PFSK-1 (cell line): Measurements from ENCODE around the gene KCNH1.

Source experiments
- FOXP2 ChIP-seq: optimal IDR thresholded peaks from 2 replicates; pipeline ENCODE3; 2011; ENCODE audit warnings: borderline replicate concordance, control low read depth, inconsistent platforms; ENCODE audit not compliant: insufficient read depth; ENCODE audit errors: extremely low read length, extremely low read depth
- POLR2AphosphoS5 ChIP-seq: IDR thresholded peaks from 2 replicates; pipeline ENCODE4 v1.6.1; 2012; ENCODE audit warnings: low read depth, mild to moderate bottlenecking, control low read depth, low read length, moderate library complexity
- REST ChIP-seq, 2 experiments: IDR thresholded peaks; 2 replicates each; pipeline versions ENCODE4 v1.6.1 to v1.8.0; 2011 to 2012; ENCODE audit warnings: low read depth in 2 of 2, low read length in 2 of 2, control low read depth in 1 of 2, inconsistent platforms in 1 of 2, mild to moderate bottlenecking in 1 of 2, moderate library complexity in 1 of 2; ENCODE audit not compliant: insufficient read depth in 1 of 2
- SIN3A ChIP-seq: IDR thresholded peaks from 2 replicates; pipeline ENCODE4 v1.6.1; 2012; ENCODE audit warnings: mild to moderate bottlenecking, low read length, moderate library complexity, borderline replicate concordance; ENCODE audit not compliant: insufficient read depth
- TAF1 ChIP-seq: IDR thresholded peaks from 2 replicates; pipeline ENCODE4 v1.6.1; 2012; ENCODE audit warnings: low read length, control low read depth, borderline replicate concordance; ENCODE audit not compliant: insufficient read depth

Gene KCNH1

DNA sequence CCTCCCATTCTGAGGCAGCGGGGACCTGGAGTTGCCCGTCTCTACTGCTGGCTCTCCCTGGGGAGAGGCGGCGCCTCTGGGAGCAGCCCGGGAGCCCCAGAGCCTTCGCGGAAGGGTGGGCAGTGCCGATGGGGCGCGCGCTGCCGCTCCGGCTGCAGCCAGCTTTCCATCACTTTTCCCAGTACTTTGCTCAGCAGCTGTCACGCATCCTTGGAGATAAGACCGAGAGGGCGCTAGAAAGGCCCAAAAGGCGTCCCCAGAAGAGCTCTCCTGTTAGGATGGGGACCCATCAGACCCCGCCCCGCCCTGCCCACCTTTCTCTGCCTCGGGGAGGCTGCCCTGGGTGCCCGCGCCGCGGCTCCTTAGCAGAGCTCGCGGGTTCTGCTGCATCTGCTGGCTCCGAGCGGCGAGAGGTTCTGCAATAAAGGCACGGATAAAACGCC lies 534 bp downstream of the KCNH1 start:
- TF ChIP-seq SIN3A, result no peak
- TF ChIP-seq TAF1, result no peak
- TF ChIP-seq FOXP2, result no peak
- TF ChIP-seq POLR2AphosphoS5, result no peak
- TF ChIP-seq REST (IDR thresholded peaks at IDR 0.05; ENCODE audit: insufficient read depth in 1 of 2, low read depth in 2 of 2, low read length in 2 of 2), result no peak

GRCh38 chr1:211132721-211133392 lies 1.1 kb downstream of the KCNH1 start:
- no peak for TF ChIP-seq TAF1
- TF ChIP-seq REST (IDR thresholded peaks at IDR 0.05; ENCODE audit: insufficient read depth in 1 of 2, low read depth in 2 of 2, low read length in 2 of 2), result no peak
- TF ChIP-seq POLR2AphosphoS5, result no peak
- no peak for TF ChIP-seq FOXP2
- TF ChIP-seq SIN3A, result no peak

DNA sequence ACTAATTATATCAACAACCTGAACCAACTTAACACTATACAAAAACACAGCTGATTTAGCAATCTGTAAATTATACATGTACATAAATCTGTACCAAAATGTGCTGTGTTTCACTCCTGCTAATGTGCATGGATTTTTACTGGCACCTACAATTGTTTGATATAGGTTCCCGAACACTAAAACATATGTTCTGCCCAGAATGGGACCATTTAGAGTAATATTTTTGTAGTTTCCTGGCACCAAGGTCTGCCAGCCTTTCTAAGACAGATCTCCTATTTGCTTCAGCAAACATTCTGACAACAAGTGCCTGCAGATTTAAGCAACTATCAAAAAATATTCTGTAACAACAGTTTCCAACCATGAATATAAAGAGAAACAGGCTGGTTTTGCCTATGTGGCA lies 4.2 kb downstream of the KCNH1 start:
- TF ChIP-seq POLR2AphosphoS5, result no peak
- no peak for TF ChIP-seq REST (IDR thresholded peaks at IDR 0.05; ENCODE audit: insufficient read depth in 1 of 2, low read depth in 2 of 2, low read length in 2 of 2)
- TF ChIP-seq FOXP2, result no peak
- TF ChIP-seq TAF1, result no peak
- TF ChIP-seq SIN3A, result no peak

- TF ChIP-seq FOXP2 (no peak), REST (IDR thresholded peaks at IDR 0.05; ENCODE audit: insufficient read depth in 1 of 2, low read depth in 2 of 2, low read length in 2 of 2) (no peak), POLR2AphosphoS5 (no peak), SIN3A (no peak), TAF1 (no peak)
These were observed 6.8 kb downstream of the KCNH1 start for GRCh38 chr1:211127166-211127565.

GRCh38 chr1:211126622-211127021 lies 7.3 kb downstream of the KCNH1 start:
- no peak for TF ChIP-seq REST (IDR thresholded peaks at IDR 0.05; ENCODE audit: insufficient read depth in 1 of 2, low read depth in 2 of 2, low read length in 2 of 2)
- TF ChIP-seq FOXP2, result no peak
- TF ChIP-seq TAF1, result no peak
- TF ChIP-seq POLR2AphosphoS5, result no peak
- no peak for TF ChIP-seq SIN3A
